COR-L47 (cell line): Measurements from ENCODE around the gene MPC1.
"Not testable (repeated sequence)": the region's sequence is repeated elsewhere in the genome, so short reads cannot be mapped to it uniquely, and the experiment has no call there.

Experiments
- DNase-seq: peaks from one replicate; lab custom pipeline; 2025; lab: John Stamatoyannopoulos, UW

MPC1 gene

DNA sequence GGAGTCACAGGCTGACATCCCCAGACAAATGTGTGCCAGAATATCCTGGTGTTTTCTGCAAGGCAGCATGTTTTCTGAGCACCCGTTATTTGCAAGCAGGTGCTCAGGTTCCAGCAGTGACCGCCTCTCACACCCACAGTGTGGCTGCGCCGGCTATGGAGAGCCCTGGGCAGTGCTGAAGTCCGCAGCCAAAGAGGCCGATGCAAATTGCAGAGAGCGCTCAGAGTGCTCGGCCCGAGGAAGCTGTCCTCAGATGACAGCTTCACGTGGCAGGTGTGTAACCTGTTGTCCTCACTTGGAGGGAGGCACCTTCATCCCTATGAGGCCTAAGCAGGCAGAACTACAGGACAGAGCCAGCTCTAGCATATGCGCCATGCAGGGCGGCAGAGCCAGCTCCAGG, 23.5 kb upstream of the MPC1 start:
- DNase-seq = no peak

- DNase-seq = no peak
Observed at GRCh38 chr6:166405386-166405785, 22.6 kb upstream of the MPC1 start.

DNA sequence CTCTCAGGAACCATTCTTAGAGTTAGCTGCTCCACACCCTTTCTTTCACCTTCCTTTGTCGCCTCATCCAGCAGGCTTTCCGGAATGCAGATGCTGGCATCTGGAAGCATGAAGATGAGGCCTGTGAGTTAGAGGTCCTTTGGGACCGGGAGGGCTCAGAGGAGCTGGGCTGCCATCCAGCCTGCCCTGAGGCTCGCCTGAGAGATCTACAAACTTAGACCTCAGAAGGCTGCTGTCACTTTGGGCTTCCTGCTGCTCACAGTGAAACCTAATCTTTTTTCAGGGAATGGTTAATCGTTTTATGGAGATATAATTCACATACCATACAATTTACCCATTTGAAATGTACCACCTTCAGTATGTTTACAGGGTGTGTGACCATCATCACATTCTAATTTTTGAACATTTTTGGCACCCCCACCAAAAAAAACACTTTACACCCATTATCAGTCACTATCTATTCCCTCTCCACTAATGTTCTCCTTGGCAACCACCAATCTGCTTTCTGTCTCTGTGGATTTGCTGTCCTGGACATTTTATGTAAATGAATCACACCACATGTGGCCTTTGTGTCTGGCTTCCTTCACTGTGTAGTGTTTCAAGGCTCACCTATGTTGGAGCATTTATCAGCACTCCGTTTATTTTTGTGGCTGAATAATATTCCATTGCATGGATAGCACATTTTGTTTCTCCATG, 20.0 kb upstream of the MPC1 start:
- no peak for DNase-seq

GRCh38 chr6:166400649-166401250, 18.0 kb upstream of the MPC1 start:
- DNase-seq = peak; percentile 25

GRCh38 chr6:166400181-166400580, 17.4 kb upstream of the MPC1 start:
- DNase-seq = no peak

DNA sequence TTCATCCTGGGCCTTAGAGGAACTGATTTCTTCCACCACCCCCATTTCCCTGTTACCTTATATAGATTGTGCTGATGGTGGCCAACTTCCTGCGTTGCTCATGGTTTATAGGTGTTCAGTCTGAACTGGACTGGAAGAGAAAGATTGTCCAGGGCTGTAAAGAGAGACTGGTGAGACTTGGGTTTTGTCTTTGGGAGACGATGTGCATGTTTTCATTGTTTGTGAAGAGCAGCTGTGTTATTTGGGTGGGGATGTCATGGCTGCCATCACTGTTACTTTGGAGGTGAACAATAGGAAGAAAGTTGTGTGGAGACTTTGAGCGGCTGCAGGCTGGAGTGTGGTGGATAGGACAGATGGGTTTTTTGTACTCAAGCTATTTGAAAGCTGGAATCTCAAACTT, 15.6 kb upstream of the MPC1 start:
- no peak for DNase-seq

DNA sequence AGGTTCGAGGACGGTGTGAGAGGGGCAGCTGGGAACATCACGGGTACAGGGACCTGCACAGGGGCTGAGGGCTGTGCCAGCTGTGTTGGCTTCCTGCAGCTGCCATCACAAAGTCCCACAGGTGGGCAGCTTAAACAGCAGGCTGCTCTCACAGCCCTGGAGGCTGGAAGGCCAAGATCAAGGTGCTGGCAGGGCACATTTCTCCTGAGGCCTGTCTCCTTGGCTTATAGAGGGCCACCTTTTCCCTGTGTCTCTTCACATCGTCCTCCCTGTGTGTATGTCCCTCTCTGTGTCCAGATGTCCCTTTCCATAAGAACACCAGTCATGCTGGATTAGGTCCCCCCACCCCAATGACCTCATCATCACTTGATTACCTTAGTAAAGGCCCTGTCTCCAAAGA, 15.1 kb upstream of the MPC1 start:
- DNase-seq = no peak

GRCh38 chr6:166395778-166396177, 13.0 kb upstream of the MPC1 start:
- DNase-seq = no peak

DNA sequence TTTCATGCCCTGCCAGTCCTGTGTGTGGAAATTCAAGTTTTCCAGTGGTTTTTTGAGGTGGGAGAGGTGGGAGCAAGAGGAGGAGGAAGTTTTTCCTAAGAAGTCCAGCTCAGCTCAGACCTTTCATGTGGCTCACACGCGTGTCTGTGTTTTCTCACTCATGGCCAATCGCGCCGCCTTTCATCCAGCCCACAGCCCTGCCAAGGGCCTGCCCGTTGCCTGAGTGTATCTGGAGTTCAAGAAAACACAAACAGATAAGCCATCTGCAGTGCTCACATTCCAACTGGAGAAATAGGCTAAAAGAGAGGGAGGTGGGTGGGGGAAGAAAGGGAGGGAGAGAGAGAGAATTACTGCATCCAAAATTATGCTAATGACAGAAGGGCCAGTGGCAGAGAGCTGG, 12.6 kb upstream of the MPC1 start:
- no peak for DNase-seq

DNA sequence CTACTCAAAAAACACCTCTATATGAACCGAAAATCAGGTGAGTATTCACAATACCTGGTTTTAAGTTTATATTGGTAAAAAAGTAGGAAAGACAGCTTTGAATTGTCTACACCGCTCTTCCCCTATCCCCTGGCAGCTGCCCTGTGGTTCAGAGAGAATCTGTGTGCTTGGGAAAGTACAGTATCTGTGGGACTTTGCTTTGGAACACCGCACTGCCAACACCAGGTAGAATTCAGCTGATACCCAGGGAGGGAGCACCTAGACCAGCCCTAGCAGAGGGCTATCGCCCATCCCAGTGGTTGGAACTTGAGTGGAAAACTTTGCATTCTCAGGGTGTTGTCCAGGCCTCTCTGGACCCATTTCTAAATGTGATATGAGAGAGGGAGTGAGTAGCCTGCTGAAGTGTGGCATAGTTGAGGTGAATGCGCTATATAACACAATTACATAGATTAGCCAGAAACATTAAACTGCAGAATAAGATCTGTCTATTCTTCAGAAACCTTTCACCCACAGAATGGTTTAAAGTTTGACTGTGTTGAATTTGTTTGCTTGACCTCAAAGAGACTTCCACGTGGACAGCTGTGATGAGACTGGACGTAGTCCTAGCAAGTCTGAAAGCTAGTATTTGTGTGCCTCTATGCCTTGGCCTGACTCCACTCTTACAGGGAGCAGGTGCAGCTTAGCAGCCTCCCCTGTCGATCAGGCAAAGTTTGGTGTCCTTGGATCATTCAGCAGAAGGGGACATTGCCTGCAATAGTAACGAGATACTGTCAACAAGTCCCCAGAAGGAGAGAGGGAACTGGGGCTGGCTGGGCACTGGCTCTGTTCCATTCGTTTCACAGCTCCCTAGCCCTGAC, 11.5 kb upstream of the MPC1 start:
- DNase-seq = no peak

GRCh38 chr6:166393535-166393823, 10.7 kb upstream of the MPC1 start:
- DNase-seq = no peak

GRCh38 chr6:166392755-166393534, 10.2 kb upstream of the MPC1 start:
- DNase-seq = not testable (repeated sequence)

- DNase-seq = no peak
Observed at GRCh38 chr6:166389119-166389518, 6.4 kb upstream of the MPC1 start.

GRCh38 chr6:166388290-166389004, 5.7 kb upstream of the MPC1 start:
- DNase-seq = no peak

DNA sequence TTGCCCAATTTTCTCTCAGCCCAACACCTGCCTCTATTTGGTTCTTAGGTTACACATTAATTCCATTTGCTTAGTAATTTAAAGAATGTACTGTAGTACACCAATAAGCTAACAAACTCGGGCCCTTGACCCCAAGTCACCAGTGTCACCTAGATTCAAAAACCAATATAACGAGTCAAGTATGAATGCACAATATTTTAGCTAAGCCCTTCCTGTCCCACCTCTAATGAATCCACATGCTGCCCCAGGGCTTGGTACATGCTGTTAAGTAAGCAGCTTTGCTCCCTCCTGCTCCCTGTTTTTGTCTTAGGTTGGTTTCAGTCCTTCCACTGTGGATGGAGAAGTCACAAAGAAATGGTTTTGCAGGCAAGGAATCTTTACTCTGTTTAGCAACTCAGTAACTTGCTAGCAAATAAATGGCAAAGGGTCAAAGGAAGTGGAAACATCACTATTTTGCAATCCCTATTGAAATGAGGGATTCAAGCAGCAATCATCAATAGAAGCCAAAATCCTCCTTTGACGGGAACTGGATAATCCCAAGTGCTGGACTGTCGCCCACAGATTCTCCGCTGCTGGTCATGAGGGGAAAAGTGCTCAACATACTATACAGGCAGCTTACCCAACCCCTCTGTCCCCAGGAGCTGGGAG, 5.0 kb upstream of the MPC1 start:
- no peak for DNase-seq

DNA sequence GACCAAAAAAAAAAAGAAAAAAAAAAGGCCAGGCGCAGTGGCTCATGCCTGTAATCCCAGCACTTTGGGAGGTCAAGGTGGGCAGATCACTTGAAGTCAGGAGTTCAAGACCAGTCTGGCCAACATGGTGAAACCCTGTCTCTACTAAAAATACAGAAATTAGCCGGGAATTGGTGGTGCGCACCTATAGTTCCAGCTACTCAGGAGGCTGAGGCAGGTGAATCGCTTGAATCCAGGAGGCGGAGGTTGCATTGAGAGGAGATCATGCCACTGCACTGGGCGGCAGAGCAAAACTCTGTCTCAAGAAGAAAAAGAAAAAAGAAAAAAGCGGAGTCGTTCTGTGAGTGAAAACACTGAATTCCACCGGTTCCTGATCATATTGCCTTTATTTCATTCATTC, 4.4 kb upstream of the MPC1 start:
- DNase-seq = not testable (repeated sequence)

DNA sequence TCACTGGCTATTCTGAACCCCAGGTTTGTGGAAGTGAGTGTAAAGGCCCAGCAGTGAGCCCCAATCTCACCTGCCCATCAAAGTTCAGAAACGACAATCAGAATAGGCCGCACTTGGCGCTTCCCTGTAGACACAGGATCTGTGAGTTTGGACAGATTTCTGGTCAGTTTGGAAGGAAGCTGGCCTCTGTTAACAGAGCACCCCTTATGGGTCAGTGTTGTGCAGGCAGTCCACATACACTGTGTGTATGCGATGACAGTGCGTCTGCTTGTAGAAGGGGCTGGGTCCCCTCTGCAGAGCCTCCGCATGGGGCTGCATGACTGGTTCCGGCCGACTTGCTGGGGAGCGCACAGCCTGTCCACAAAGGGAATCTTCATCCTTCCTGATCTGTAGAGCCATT, 3.4 kb upstream of the MPC1 start:
- no peak for DNase-seq

DNA sequence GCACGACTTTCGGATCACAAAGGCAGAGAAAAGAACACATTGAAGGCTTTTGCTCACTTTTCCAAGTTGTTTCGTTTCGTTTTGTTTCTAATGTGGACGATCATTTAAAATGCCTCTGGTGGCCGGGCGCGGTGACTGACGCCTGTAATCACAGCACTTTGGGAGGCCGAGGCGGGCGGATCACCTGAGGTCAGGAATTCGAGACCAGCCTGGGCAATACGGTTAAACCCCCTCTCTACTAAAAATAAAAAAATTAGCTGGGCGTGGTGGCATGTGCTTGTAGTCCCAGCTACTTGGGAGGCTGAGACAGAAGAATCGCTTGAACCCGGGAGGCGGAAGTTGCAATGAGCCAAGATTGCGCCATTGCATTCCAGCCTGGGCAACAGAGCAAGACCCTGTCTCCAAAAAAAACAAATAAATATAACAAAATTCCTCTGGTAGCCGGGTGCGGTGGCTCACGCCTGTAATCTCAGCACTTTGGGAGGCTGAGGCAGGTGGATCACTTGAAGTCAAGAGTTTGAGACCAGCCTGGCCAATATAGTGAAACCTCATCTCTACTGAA, 1.1 kb upstream of the MPC1 start:
- DNase-seq = not testable (repeated sequence)

GRCh38 chr6:166382500-166382932, 224 bp downstream of the MPC1 start:
- DNase-seq = no peak

GRCh38 chr6:166381733-166382499, 824 bp downstream of the MPC1 start:
- peak; percentile 22 for DNase-seq
